ENCODE measurements around the gene LSM14A. TPM values are rescaled to one million over a fixed set of nuclear protein-coding genes. Genes with fewer than 3 reads are reported as not detected.
A peak's percentile ranks its signal among the peaks of the same experiment; 100 is the strongest.

Gene LSM14A
- total and polyA plus RNA-seq, 2 donors (not counting 1 experiment from before 2014, with no cell fraction given), result 82.2 to 97.8 TPM

DNA sequence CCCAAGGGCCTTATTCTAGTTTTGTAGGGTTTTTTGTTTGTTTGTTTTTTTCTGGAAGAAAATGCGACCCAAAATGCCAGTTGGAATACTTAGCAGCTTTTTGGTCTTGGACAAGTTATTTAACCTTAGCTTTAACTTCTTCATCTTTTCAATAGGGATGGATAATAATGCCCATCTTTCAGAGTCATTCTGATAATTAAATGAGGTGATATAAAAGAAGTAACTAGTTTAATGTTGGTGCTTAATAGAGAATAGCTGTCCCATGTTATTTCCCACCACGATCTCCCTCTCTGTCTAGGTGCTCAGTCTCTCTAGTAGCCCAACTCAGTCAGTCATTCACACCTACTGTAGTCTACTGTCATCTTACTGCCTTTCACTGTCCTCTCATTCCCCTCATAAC, 8.0 kb downstream of the LSM14A start:
- Histone ChIP-seq H3K4me3 (replicated peaks in 1 of 4; ENCODE audit: control extremely low read depth in 1 of 4, insufficient read depth in 1 of 4, low read depth in 3 of 4, low read length in 4 of 4) (no peak overlapping the region), H4K20me1 (ENCODE audit: control insufficient read depth, extremely low read depth, insufficient read depth, low read length) (peaks cover 4% of the 10 kb centered on the region), H3K9ac (ENCODE audit: insufficient read depth, low read length) (no peak overlapping the region), H3K79me2 (ENCODE audit: control insufficient read depth, insufficient read depth, low read length) (peaks cover 98% of the 10 kb centered on the region), H3K9me3 (ENCODE audit: control insufficient read depth, insufficient read depth, low read depth, low read length) (no peaks in the 10 kb centered on the region), H3K27ac (ENCODE audit: insufficient read depth, low read length) (no peak overlapping the region), H3K4me1 (ENCODE audit: control insufficient read depth, extremely low read depth, insufficient read depth, low read length) (peaks cover 7% of the 10 kb centered on the region), H3K36me3 (ENCODE audit: control insufficient read depth, insufficient read depth, low read length) (peaks cover 2% of the 10 kb centered on the region), H2AFZ (ENCODE audit: low read length) (no peak overlapping the region), H3K4me2 (ENCODE audit: extremely low read depth, insufficient read depth, low read length) (no peak overlapping the region), H3K27me3 (ENCODE audit: control insufficient read depth, insufficient read depth, low read length) (no peaks in the 10 kb centered on the region)
- no peak for DNase-seq (ENCODE audit: low read depth in 2 of 2)
- TF ChIP-seq, protein P1, sequence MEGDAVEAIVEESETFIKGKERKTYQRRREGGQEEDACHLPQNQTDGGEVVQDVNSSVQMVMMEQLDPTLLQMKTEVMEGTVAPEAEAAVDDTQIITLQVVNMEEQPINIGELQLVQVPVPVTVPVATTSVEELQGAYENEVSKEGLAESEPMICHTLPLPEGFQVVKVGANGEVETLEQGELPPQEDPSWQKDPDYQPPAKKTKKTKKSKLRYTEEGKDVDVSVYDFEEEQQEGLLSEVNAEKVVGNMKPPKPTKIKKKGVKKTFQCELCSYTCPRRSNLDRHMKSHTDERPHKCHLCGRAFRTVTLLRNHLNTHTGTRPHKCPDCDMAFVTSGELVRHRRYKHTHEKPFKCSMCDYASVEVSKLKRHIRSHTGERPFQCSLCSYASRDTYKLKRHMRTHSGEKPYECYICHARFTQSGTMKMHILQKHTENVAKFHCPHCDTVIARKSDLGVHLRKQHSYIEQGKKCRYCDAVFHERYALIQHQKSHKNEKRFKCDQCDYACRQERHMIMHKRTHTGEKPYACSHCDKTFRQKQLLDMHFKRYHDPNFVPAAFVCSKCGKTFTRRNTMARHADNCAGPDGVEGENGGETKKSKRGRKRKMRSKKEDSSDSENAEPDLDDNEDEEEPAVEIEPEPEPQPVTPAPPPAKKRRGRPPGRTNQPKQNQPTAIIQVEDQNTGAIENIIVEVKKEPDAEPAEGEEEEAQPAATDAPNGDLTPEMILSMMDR (conservative IDR thresholded peaks at IDR 0.05 in 1 of 2, IDR thresholded peaks at IDR 0.05 in 1 of 2; ENCODE audit: low read depth in 1 of 2, low read length in 2 of 2), result no peak
- no peak for TF ChIP-seq EZH2 (IDR thresholded peaks at IDR 0.05; ENCODE audit: low read length, missing control alignments)

DNA sequence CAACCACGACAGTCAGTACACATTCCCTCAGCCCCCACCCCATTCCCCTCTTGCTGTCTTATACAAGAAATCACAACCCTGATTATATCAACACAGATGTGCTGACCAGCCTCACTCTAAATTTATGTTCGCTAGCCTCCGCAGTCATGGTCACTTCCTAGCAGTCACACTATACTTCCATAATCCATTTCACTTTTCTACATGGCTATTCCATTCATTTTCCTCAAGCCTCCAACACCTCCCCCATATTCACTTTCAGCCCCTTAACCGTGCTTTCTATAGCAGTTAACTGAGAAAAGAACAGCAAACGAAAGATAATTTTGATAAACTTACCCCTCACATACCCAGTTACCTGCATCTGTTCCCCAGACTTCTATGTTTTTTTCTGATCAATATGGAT, 8.4 kb downstream of the LSM14A start:
- TF ChIP-seq EZH2 (IDR thresholded peaks at IDR 0.05; ENCODE audit: low read length, missing control alignments), result no peak
- TF ChIP-seq, protein P1 (conservative IDR thresholded peaks at IDR 0.05 in 1 of 2, IDR thresholded peaks at IDR 0.05 in 1 of 2; ENCODE audit: low read depth in 1 of 2, low read length in 2 of 2), result no peak
- Histone ChIP-seq H3K4me1 (ENCODE audit: control insufficient read depth, extremely low read depth, insufficient read depth, low read length) (peaks cover 7% of the 10 kb centered on the region), H3K4me3 (replicated peaks in 1 of 4; ENCODE audit: control extremely low read depth in 1 of 4, insufficient read depth in 1 of 4, low read depth in 3 of 4, low read length in 4 of 4) (no peak overlapping the region), H3K27ac (ENCODE audit: insufficient read depth, low read length) (no peak overlapping the region), H3K36me3 (ENCODE audit: control insufficient read depth, insufficient read depth, low read length) (peaks cover 2% of the 10 kb centered on the region), H3K4me2 (ENCODE audit: extremely low read depth, insufficient read depth, low read length) (no peak overlapping the region), H3K9ac (ENCODE audit: insufficient read depth, low read length) (no peak overlapping the region), H3K9me3 (ENCODE audit: control insufficient read depth, insufficient read depth, low read depth, low read length) (no peaks in the 10 kb centered on the region), H2AFZ (ENCODE audit: low read length) (no peak overlapping the region), H3K79me2 (ENCODE audit: control insufficient read depth, insufficient read depth, low read length) (peaks cover 98% of the 10 kb centered on the region), H3K27me3 (ENCODE audit: control insufficient read depth, insufficient read depth, low read length) (no peaks in the 10 kb centered on the region), H4K20me1 (ENCODE audit: control insufficient read depth, extremely low read depth, insufficient read depth, low read length) (peaks cover 4% of the 10 kb centered on the region)
- no peak for DNase-seq (ENCODE audit: low read depth in 2 of 2)

DNA sequence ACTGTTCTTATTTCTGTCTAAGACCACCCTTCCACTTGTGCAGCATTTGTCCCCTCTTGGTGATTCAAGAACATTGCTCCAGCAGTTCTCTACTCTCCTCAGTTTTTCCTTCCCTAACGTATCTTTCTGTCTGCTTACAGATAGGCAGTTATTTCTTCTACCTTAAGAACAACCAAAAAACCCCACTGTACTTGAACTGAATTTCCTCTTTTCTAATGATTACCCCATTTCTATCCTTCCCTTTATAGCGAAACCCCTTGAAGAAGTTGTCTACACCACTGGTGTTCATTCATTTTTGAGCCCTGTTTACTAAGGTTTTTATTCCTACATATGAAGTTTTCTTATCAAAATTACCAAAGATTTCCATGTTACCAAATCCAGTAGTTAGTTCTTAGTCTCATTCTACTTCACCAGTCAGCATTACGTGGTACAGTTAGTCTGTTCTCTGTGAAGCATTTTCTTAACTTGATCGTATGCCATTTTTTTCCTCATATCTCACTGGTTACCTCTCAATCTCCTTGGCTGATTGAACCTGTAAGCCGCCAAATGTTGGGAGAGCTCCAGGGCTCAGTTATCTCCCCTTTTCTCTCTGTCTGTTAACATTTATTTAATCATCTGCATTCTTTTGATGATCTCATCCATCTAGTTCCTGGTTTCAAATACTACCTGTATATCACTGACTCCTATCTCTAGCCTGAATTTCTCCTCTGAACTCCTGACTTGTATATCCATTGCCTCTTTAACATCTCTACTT, 9.0 kb downstream of the LSM14A start:
- H3K27me3 ChIP-seq (ENCODE audit: control insufficient read depth, insufficient read depth, low read length), result no peaks in the 10 kb centered on the region
- H3K27ac ChIP-seq (ENCODE audit: insufficient read depth, low read length), result no peak overlapping the region
- no peak overlapping the region for H3K4me3 ChIP-seq (replicated peaks in 1 of 4; ENCODE audit: control extremely low read depth in 1 of 4, insufficient read depth in 1 of 4, low read depth in 3 of 4, low read length in 4 of 4)
- H3K9me3 ChIP-seq (ENCODE audit: control insufficient read depth, insufficient read depth, low read depth, low read length), result no peaks in the 10 kb centered on the region
- H3K36me3 ChIP-seq (ENCODE audit: control insufficient read depth, insufficient read depth, low read length), result peaks cover 2% of the 10 kb centered on the region
- peak in 1 of 2 donors; percentile 37 for DNase-seq (ENCODE audit: low read depth in 2 of 2)
- H4K20me1 ChIP-seq (ENCODE audit: control insufficient read depth, extremely low read depth, insufficient read depth, low read length), result peaks cover 4% of the 10 kb centered on the region
- TF ChIP-seq, protein P1 (conservative IDR thresholded peaks at IDR 0.05 in 1 of 2, IDR thresholded peaks at IDR 0.05 in 1 of 2; ENCODE audit: low read depth in 1 of 2, low read length in 2 of 2), result no peak
- no peak overlapping the region for H3K9ac ChIP-seq (ENCODE audit: insufficient read depth, low read length)
- no peak overlapping the region for H2AFZ ChIP-seq (ENCODE audit: low read length)
- H3K4me1 ChIP-seq (ENCODE audit: control insufficient read depth, extremely low read depth, insufficient read depth, low read length), result peaks cover 7% of the 10 kb centered on the region
- H3K79me2 ChIP-seq (ENCODE audit: control insufficient read depth, insufficient read depth, low read length), result peaks cover 98% of the 10 kb centered on the region
- H3K4me2 ChIP-seq (ENCODE audit: extremely low read depth, insufficient read depth, low read length), result no peak overlapping the region
